ENCODE measurements around the gene CRYGN. TPM values are rescaled to one million over a fixed set of nuclear protein-coding genes. Genes with fewer than 3 reads are reported as not detected.

Gene CRYGN
- not detected for total RNA-seq

- no peak for DNase-seq
Measured at GRCh38 chr7:151439855-151440798, at the start of gene CRYGN. TSS of gene CRYGN (minus strand) at chr7:151440141. CDS start at chr7:151439917, 224 bp downstream.

GRCh38 chr7:151489498-151489897 lies 49.6 kb upstream of the CRYGN start:
- no peak for DNase-seq

GRCh38 chr7:151488096-151488495 lies 48.2 kb upstream of the CRYGN start:
- DNase-seq, result no peak

- no peak for DNase-seq
Measured at GRCh38 chr7:151487228-151487627, 47.3 kb upstream of the CRYGN start.

GRCh38 chr7:151486074-151486473 lies 46.1 kb upstream of the CRYGN start:
- no peak for DNase-seq

- DNase-seq, result peak; percentile 24
Measured at GRCh38 chr7:151484971-151485707, 45.2 kb upstream of the CRYGN start.

- no peak for DNase-seq
Measured at GRCh38 chr7:151483711-151483983, 43.7 kb upstream of the CRYGN start.

- no peak for DNase-seq
Measured at GRCh38 chr7:151482883-151483710, 43.2 kb upstream of the CRYGN start.

- no peak for DNase-seq
Measured at GRCh38 chr7:151481650-151482505, 41.9 kb upstream of the CRYGN start.

- DNase-seq, result no peak
Measured at GRCh38 chr7:151477867-151478266, 37.9 kb upstream of the CRYGN start.

GRCh38 chr7:151472644-151473380 lies 32.9 kb upstream of the CRYGN start:
- DNase-seq, result no peak

- DNase-seq, result no peak
Measured at GRCh38 chr7:151470711-151471110, 30.8 kb upstream of the CRYGN start.

GRCh38 chr7:151469281-151469680 lies 29.3 kb upstream of the CRYGN start:
- no peak for DNase-seq

- no peak for DNase-seq
Measured at GRCh38 chr7:151468217-151469018, 28.5 kb upstream of the CRYGN start.

GRCh38 chr7:151465169-151465568 lies 25.2 kb upstream of the CRYGN start:
- DNase-seq, result no peak

- no peak for DNase-seq
Measured at GRCh38 chr7:151462306-151462779, 22.4 kb upstream of the CRYGN start.

GRCh38 chr7:151461942-151462230 lies 21.9 kb upstream of the CRYGN start:
- no peak for DNase-seq

GRCh38 chr7:151461096-151461941 lies 21.4 kb upstream of the CRYGN start:
- no peak for DNase-seq

- DNase-seq, result no peak
Measured at GRCh38 chr7:151460474-151460855, 20.5 kb upstream of the CRYGN start.

Measured in skin of body (tissue), 2 donors.